Prostate gland (tissue), 2 donors: ENCODE results near the gene TCERG1L. TPM values are rescaled to one million over a fixed set of nuclear protein-coding genes. Genes with fewer than 3 reads are reported as not detected.
"Not testable (repeated sequence)": the region's sequence is repeated elsewhere in the genome, so short reads cannot be mapped to it uniquely, and the experiment has no call there.

Experiments
- DNase-seq: peaks from one replicate; pipeline ENCODE4 v3.0.0-alpha.2; 2019; ENCODE audit warnings: low spot score
- H3K27ac ChIP-seq, 2 donors: fragments of 200-600 bp; sonication (generic); 2 replicates each; pipeline ENCODE4 v1.5.1; 2017 to 2019
- H3K27me3 ChIP-seq: fragments of 200-600 bp; sonication (generic); replicated peaks from 2 replicates; pipeline ENCODE4 v1.5.1; 2019; ENCODE audit not compliant: insufficient read depth
- H3K36me3 ChIP-seq, 2 donors: fragments of 200-600 bp; sonication (generic); 1 replicate in 1 of 2; 2 replicates in 1 of 2; pipeline versions ENCODE4 v1.5.1 to v1.8.1; 2017 to 2019
- H3K4me1 ChIP-seq: fragments of 200-600 bp; sonication (generic); replicated peaks from 2 replicates; pipeline ENCODE4 v1.5.1; 2019
- H3K4me3 ChIP-seq, 2 donors: fragments of 200-600 bp; sonication (generic); 2 replicates each; pipeline ENCODE4 v1.5.1; 2017 to 2019
- H3K9me3 ChIP-seq: fragments of 200-600 bp; sonication (generic); 2 replicates; pipeline ENCODE4 v1.5.1; 2017
- CTCF ChIP-seq, 4 experiments: fragments of 200-600 bp in 2 of 4; fragments of 450-650 bp in 2 of 4; sonication (generic) in 2 of 4; IDR thresholded peaks; 1 replicate in 3 of 4; 2 replicates in 1 of 4; pipeline ENCODE4 v1.5.1; 2016 to 2019; ENCODE audit warnings: antibody characterized with exemption in 4 of 4, mild to moderate bottlenecking in 2 of 4, moderate library complexity in 2 of 4
- POLR2A ChIP-seq: fragments of 450-650 bp; IDR thresholded peaks from one replicate; pipeline ENCODE4 v1.6.1; 2016; ENCODE audit warnings: antibody characterized with exemption, mild to moderate bottlenecking
- POLR2AphosphoS5 ChIP-seq: sonication (generic); formaldehyde crosslinking; IDR thresholded peaks from one replicate; pipeline ENCODE4 v1.6.1; 2017; ENCODE audit warnings: antibody characterized with exemption
- WGBS: methylation state at CpG from one replicate; pipeline ENCODE4 v1.1.5; 2018; 5-methylcytosine and 5-hydroxymethylcytosine counted together
- intact Hi-C: fragments of 100-400 bp; cut with DNase I; formaldehyde crosslinking; loops from one replicate; pipeline ENCODE4 v1.14.2; 2022
- total RNA-seq, 2 donors: library from RNA; depleted of rRNA; stranded (reverse); fragments of >200 nt; gene quantifications; one replicate each; pipeline ENCODE4 v1.1.0, GENCODE V29; 2016

TCERG1L gene
- total RNA-seq, 2 donors from 2014 or later = 0.23 to 4.0 TPM

GRCh38 chr10:131081786-131082185 is 229.7 kb downstream of the TCERG1L start:
- intact Hi-C loops = no loop called here
- Histone ChIP-seq H3K4me3 (no peak overlapping the region), H3K9me3 (no peaks in the 10 kb centered on the region), H3K36me3 (no peaks in the 10 kb centered on the region), H3K27ac (no peak overlapping the region), H3K4me1 (no peaks in the 10 kb centered on the region), H3K27me3 (peaks cover 3% of the 10 kb centered on the region)
- no peak for DNase-seq
- WGBS = 91% methylated on average over 6 of the region's 6 CpGs
- TF ChIP-seq CTCF (IDR thresholded peaks at IDR 0.05) (no peak), POLR2AphosphoS5 (no peak), POLR2A (no peak)

- DNase-seq = no peak
- Histone ChIP-seq H3K4me1 (no peaks in the 10 kb centered on the region), H3K27ac (no peak overlapping the region), H3K9me3 (no peaks in the 10 kb centered on the region), H3K36me3 (no peaks in the 10 kb centered on the region), H3K27me3 (peaks cover 3% of the 10 kb centered on the region), H3K4me3 (no peak overlapping the region)
- 25% methylated on average over 6 of the region's 6 CpGs for WGBS
- TF ChIP-seq POLR2AphosphoS5 = no peak
- no peak for TF ChIP-seq POLR2A
- TF ChIP-seq CTCF (IDR thresholded peaks at IDR 0.05) = no peak
- intact Hi-C loops = no loop called here
Measured at GRCh38 chr10:131081376-131081775, 230.1 kb downstream of the TCERG1L start.

- no peaks in the 10 kb centered on the region for H3K9me3 ChIP-seq
- H3K36me3 ChIP-seq = no peaks in the 10 kb centered on the region
- no peak for DNase-seq
- TF ChIP-seq CTCF (IDR thresholded peaks at IDR 0.05) = no peak
- no peak for TF ChIP-seq POLR2A
- TF ChIP-seq POLR2AphosphoS5 = no peak
- H3K4me3 ChIP-seq = no peak overlapping the region
- no peaks in the 10 kb centered on the region for H3K4me1 ChIP-seq
- intact Hi-C loops = no loop called here
- WGBS = 92% methylated on average over 6 of the region's 6 CpGs
- H3K27ac ChIP-seq = no peak overlapping the region
- H3K27me3 ChIP-seq = peaks cover 3% of the 10 kb centered on the region
Measured at GRCh38 chr10:131080571-131080970, 230.9 kb downstream of the TCERG1L start.

DNA sequence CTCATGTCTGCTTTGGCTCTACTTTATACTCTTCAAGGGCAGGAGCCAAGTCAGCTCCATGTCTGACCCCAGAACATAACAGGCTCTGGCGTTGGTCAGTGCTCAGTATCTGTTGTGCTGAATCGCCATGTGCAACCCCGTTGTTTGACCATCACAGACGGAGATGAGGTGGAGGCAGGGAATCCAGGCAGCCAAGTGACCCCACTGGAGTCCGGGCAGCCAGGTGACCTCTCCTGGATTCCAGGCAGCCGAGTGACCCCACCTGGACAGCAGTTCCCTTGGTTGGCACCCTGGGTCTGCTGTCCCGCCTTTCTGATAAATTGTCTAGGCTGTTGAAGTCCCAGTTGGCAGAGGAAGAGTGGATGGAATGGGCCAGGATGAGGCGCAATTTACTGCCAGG is 232.2 kb downstream of the TCERG1L start:
- no peak for DNase-seq
- Histone ChIP-seq H3K4me3 (no peak overlapping the region), H3K9me3 (no peaks in the 10 kb centered on the region), H3K27ac (no peak overlapping the region), H3K36me3 (no peaks in the 10 kb centered on the region), H3K4me1 (no peaks in the 10 kb centered on the region), H3K27me3 (no peaks in the 10 kb centered on the region)
- WGBS = 97% methylated on average over 8 of the region's 8 CpGs
- TF ChIP-seq CTCF (IDR thresholded peaks at IDR 0.05) (no peak), POLR2A (no peak)
- intact Hi-C loops = no loop called here

DNA sequence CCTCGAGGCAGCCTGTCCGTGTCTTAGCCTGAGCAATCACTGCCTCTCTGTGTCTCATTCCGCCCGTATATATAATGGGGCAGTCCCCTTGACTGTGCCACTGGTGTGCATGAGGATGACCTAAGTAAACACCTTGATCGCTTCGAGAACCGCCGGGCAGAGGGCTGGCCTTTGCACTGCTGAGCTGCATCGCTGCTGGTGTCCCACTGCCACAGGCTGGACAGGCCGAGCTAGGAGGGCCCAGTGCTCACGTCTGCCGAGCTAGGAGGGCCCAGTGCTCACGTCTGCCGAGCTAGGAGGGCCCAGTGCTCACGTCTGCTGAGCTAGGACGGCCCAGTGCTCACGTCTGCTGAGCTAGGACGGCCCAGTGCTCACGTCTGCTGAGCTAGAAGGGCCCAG is 232.6 kb downstream of the TCERG1L start:
- WGBS = 90% methylated on average over 19 of the region's 19 CpGs
- H3K9me3 ChIP-seq, intact Hi-C loops, H3K27ac ChIP-seq, H3K27me3 ChIP-seq, DNase-seq, H3K36me3 ChIP-seq, H3K4me3 ChIP-seq, H3K4me1 ChIP-seq: not testable (repeated sequence)
